H9 (cell line): ENCODE measurements around the gene RCHY1. TPM values are rescaled to one million over a fixed set of nuclear protein-coding genes. Genes with fewer than 3 reads are reported as not detected.

Source experiments
- DNase-seq: peaks from one replicate; pipeline ENCODE4 v3.0.0-alpha.2; 2017
- H2AFZ ChIP-seq: one replicate; pipeline ENCODE4 v1.6.1; 2013; ENCODE audit warnings: mild to moderate bottlenecking, low read length, control low read depth, moderate library complexity
- H2AK5ac ChIP-seq: 2 replicates; pipeline ENCODE4 v1.6.1; 2013; ENCODE audit warnings: low read length, control low read depth, mixed read lengths; ENCODE audit not compliant: insufficient read length
- H2BK120ac ChIP-seq: one replicate; pipeline ENCODE4 v1.6.1; 2013; ENCODE audit warnings: low read depth, mild to moderate bottlenecking, low read length, control low read depth, inconsistent platforms; ENCODE audit not compliant: poor library complexity, severe bottlenecking
- H2BK12ac ChIP-seq: 2 replicates; pipeline ENCODE4 v1.6.1; 2013; ENCODE audit warnings: low read length, control low read depth, mixed read lengths, low read depth; ENCODE audit not compliant: insufficient read length
- H2BK15ac ChIP-seq: 2 replicates; pipeline ENCODE4 v1.6.1; 2013; ENCODE audit warnings: low read depth, low read length, control low read depth
- H2BK20ac ChIP-seq: one replicate; pipeline ENCODE4 v1.6.1; 2013; ENCODE audit warnings: low read depth, mild to moderate bottlenecking, low read length, control low read depth, inconsistent platforms; ENCODE audit not compliant: poor library complexity, severe bottlenecking
- H2BK5ac ChIP-seq: 2 replicates; pipeline ENCODE4 v1.6.1; 2013; ENCODE audit warnings: low read length, control low read depth, mixed read lengths; ENCODE audit not compliant: insufficient read length
- H3K14ac ChIP-seq: 2 replicates; pipeline ENCODE4 v1.6.1; 2013; ENCODE audit warnings: low read length, control low read depth; ENCODE audit not compliant: insufficient read depth
- H3K18ac ChIP-seq: 2 replicates; pipeline ENCODE4 v1.6.1; 2013; ENCODE audit warnings: low read depth, mild to moderate bottlenecking, mixed read lengths, low read length, control low read depth; ENCODE audit not compliant: insufficient read length
- H3K23ac ChIP-seq: 2 replicates; pipeline ENCODE4 v1.6.1; 2013; ENCODE audit warnings: low read length, control low read depth, mixed read lengths, low read depth; ENCODE audit not compliant: insufficient read length
- H3K23me2 ChIP-seq: 2 replicates; pipeline ENCODE4 v1.6.1; 2013; ENCODE audit warnings: low read depth, mild to moderate bottlenecking, mixed read lengths, low read length, control low read depth; ENCODE audit not compliant: insufficient read length, poor library complexity, severe bottlenecking
- H3K27ac ChIP-seq: 2 replicates; pipeline ENCODE4 v1.5.1; 2013; ENCODE audit warnings: low read length, control low read depth, mixed read lengths, low read depth; ENCODE audit not compliant: insufficient read length
- H3K27me3 ChIP-seq: 2 replicates; pipeline ENCODE4 v1.6.1; 2013; ENCODE audit warnings: low read length, control low read depth, inconsistent platforms; ENCODE audit not compliant: insufficient read depth
- H3K4ac ChIP-seq: 2 replicates; pipeline ENCODE4 v1.6.1; 2013; ENCODE audit warnings: low read depth, mild to moderate bottlenecking, control low read depth, inconsistent platforms, low read length, moderate library complexity
- H3K4me1 ChIP-seq: 2 replicates; pipeline ENCODE4 v1.6.1; 2013; ENCODE audit warnings: low read length, control low read depth, inconsistent platforms; ENCODE audit not compliant: insufficient read depth
- H3K4me2 ChIP-seq: 2 replicates; pipeline ENCODE4 v1.6.1; 2013; ENCODE audit warnings: low read length, control low read depth, mixed read lengths; ENCODE audit not compliant: insufficient read length, insufficient read depth
- H3K56ac ChIP-seq: 2 replicates; pipeline ENCODE4 v1.6.1; 2013; ENCODE audit warnings: low read depth, mild to moderate bottlenecking, mixed read lengths, low read length, control low read depth; ENCODE audit not compliant: insufficient read length
- H3K79me1 ChIP-seq: 2 replicates; pipeline ENCODE4 v1.6.1; 2013; ENCODE audit warnings: low read depth, mild to moderate bottlenecking, moderate library complexity, low read length, control low read depth, inconsistent platforms; ENCODE audit not compliant: insufficient read depth, poor library complexity, severe bottlenecking
- H3K79me2 ChIP-seq: 2 replicates; pipeline ENCODE4 v1.6.1; 2013; ENCODE audit warnings: low read length, control low read depth, inconsistent platforms; ENCODE audit not compliant: insufficient read depth
- H3K9ac ChIP-seq: 2 replicates; pipeline ENCODE4 v1.6.1; 2013; ENCODE audit warnings: low read length, control low read depth, mixed read lengths; ENCODE audit not compliant: insufficient read length; ENCODE audit errors: extremely low read depth
- H3K9me3 ChIP-seq: one replicate; pipeline ENCODE4 v1.6.1; 2013; ENCODE audit warnings: low read depth, low read length, inconsistent platforms; ENCODE audit not compliant: control insufficient read depth
- H3T11ph ChIP-seq: one replicate; pipeline ENCODE4 v1.6.1; 2013; ENCODE audit warnings: mild to moderate bottlenecking, low read length, control low read depth, inconsistent platforms
- H4K20me1 ChIP-seq: one replicate; pipeline ENCODE4 v1.6.1; 2013; ENCODE audit not compliant: control insufficient read depth, insufficient read length, insufficient read depth
- H4K5ac ChIP-seq: 2 replicates; pipeline ENCODE4 v1.6.1; 2013; ENCODE audit warnings: low read depth, mild to moderate bottlenecking, mixed read lengths, low read length, control low read depth; ENCODE audit not compliant: insufficient read length
- H4K8ac ChIP-seq: replicated peaks from 2 replicates; pipeline ENCODE4 v1.6.1; 2013; ENCODE audit warnings: low read length, control low read depth, mixed read lengths, low read depth; ENCODE audit not compliant: insufficient read length
- H4K91ac ChIP-seq: 2 replicates; pipeline ENCODE4 v1.6.1; 2013; ENCODE audit warnings: low read depth, mild to moderate bottlenecking, moderate library complexity, mixed read lengths, low read length, control low read depth; ENCODE audit not compliant: insufficient read length
- H3K27ac Mint-ChIP-seq, 3 experiments: 2 replicates in 2 of 3; 3 replicates in 1 of 3; pipeline ENCODE4 v1.8.0; 2020 to 2021; ENCODE audit warnings: mixed read lengths in 3 of 3, mild to moderate bottlenecking in 1 of 3, moderate library complexity in 1 of 3
- H3K27me3 Mint-ChIP-seq: 2 replicates; pipeline ENCODE4 v1.8.0; 2021; ENCODE audit warnings: low read depth, mild to moderate bottlenecking, moderate library complexity, mixed read lengths
- H3K36me3 Mint-ChIP-seq, 3 experiments: 2 replicates in 2 of 3; 3 replicates in 1 of 3; pipeline ENCODE4 v1.8.0; 2020 to 2021; ENCODE audit warnings: low read depth in 3 of 3, mixed read lengths in 3 of 3; ENCODE audit not compliant: insufficient read depth in 1 of 3
- H3K4me1 Mint-ChIP-seq, 2 experiments: 2 replicates each; pipeline ENCODE4 v1.8.0; 2020; ENCODE audit warnings: mixed read lengths in 2 of 2
- H3K4me3 Mint-ChIP-seq, 2 experiments: 2 replicates in 1 of 2; 3 replicates in 1 of 2; pipeline ENCODE4 v1.8.0; 2020 to 2021; ENCODE audit warnings: mild to moderate bottlenecking in 2 of 2, mixed read lengths in 2 of 2, moderate library complexity in 1 of 2
- H3K9me3 Mint-ChIP-seq, 2 experiments: 2 replicates in 1 of 2; 3 replicates in 1 of 2; pipeline ENCODE4 v1.8.0; 2020; ENCODE audit warnings: mild to moderate bottlenecking in 2 of 2, mixed read lengths in 2 of 2, moderate library complexity in 1 of 2
- WGBS: extraction: QIAGEN DNeasy Blood & Tissue Kit; methylation state at CpG from one replicate; pipeline ENCODE4 v1.1.7; 2013; ENCODE audit warnings: missing lambda C conversion rate, low lambda C conversion rate, mixed read lengths; ENCODE audit not compliant: insufficient read length; ENCODE audit errors: extremely low coverage; 5-methylcytosine and 5-hydroxymethylcytosine counted together
- total RNA-seq: library from RNA; stranded (reverse); gene quantifications from 2 replicates; pipeline ENCODE4 v1.2.1, GENCODE V29; 2021
- TF ChIP-seq, protein P1 (sequence below): fragments of 200-600 bp; sonication (generic); conservative IDR thresholded peaks from 3 replicates; pipeline ENCODE4 v1.8.0; 2021; ENCODE audit warnings: antibody characterized with exemption, mild to moderate bottlenecking

RCHY1 gene
- total RNA-seq, 1 experiment from 2014 or later = 47.9 TPM

DNA sequence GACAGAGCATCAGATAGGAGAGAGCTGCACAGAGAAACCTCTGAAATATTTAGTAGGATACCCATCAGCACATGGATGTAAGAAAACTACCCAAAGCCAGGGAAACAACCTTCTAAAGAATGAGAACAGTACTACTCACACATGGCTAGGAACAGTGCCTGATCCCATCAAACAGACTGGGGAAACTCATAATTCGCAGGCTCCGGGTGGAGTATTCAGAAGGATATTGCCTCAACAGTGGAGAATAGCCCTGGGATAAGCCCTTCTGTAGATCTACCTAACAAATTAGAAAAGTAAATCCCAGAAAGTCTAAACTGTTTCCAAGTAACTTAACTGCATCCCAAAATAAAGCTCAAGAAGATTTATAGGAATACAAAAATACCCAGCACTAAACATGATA lies 17.8 kb downstream of the RCHY1 start:
- TF ChIP-seq, protein P1, sequence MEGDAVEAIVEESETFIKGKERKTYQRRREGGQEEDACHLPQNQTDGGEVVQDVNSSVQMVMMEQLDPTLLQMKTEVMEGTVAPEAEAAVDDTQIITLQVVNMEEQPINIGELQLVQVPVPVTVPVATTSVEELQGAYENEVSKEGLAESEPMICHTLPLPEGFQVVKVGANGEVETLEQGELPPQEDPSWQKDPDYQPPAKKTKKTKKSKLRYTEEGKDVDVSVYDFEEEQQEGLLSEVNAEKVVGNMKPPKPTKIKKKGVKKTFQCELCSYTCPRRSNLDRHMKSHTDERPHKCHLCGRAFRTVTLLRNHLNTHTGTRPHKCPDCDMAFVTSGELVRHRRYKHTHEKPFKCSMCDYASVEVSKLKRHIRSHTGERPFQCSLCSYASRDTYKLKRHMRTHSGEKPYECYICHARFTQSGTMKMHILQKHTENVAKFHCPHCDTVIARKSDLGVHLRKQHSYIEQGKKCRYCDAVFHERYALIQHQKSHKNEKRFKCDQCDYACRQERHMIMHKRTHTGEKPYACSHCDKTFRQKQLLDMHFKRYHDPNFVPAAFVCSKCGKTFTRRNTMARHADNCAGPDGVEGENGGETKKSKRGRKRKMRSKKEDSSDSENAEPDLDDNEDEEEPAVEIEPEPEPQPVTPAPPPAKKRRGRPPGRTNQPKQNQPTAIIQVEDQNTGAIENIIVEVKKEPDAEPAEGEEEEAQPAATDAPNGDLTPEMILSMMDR = no peak
- no peak overlapping the region for H3K4me3 Mint-ChIP-seq
- Histone ChIP-seq H4K91ac (no peak overlapping the region), H4K8ac (no peak overlapping the region), H3K79me2 (no peaks in the 10 kb centered on the region; the same call in 1 of the 2 replicates), H4K5ac (no peak overlapping the region), H2BK120ac (no peak overlapping the region), H2BK5ac (no peak overlapping the region), H2BK15ac (no peak overlapping the region), H4K20me1 (no peaks in the 10 kb centered on the region), H3K27me3 (no peaks in the 10 kb centered on the region), H3K9ac (no peak overlapping the region), H3K9me3 (no peaks in the 10 kb centered on the region), H3K23ac (no peak overlapping the region), H3K4ac (no peak overlapping the region), H3K56ac (no peak overlapping the region), H2BK12ac (no peak overlapping the region), H3K23me2 (no peaks in the 10 kb centered on the region), H3K14ac (no peak overlapping the region), H2AFZ (no peak overlapping the region), H2AK5ac (no peak overlapping the region), H3T11ph (no peak overlapping the region), H3K4me1 (no peaks in the 10 kb centered on the region), H3K79me1 (no peaks in the 10 kb centered on the region), H3K18ac (no peak overlapping the region), H3K27ac (no peak overlapping the region), H3K4me2 (no peak overlapping the region), H2BK20ac (no peak overlapping the region)
- H3K27ac Mint-ChIP-seq = peak overlapping the region in 1 of 3 experiments; percentile 6; a peak in 2 of 7 replicates
- no peaks in the 10 kb centered on the region for H3K4me1 Mint-ChIP-seq
- no peaks in the 10 kb centered on the region for H3K27me3 Mint-ChIP-seq
- H3K36me3 Mint-ChIP-seq = peaks cover 22 to 41% (median 23%) of the 10 kb centered on the region in 3 experiments
- DNase-seq = no peak
- WGBS = no CpG with 5 or more reads among the region's 2 CpGs
- H3K9me3 Mint-ChIP-seq = peaks cover 0 to 10% of the 10 kb centered on the region in 2 experiments; a peak in 3 of 5 replicates
